K562 (cell line): ENCODE data around the gene GRIP1. TPM values are rescaled to one million over a fixed set of nuclear protein-coding genes. Genes with fewer than 3 reads are reported as not detected.

Source experiments
- ATAC-seq: fragments of 200-7000 bp; cut with Tn5 transposase; 3 replicates; pipeline ENCODE4 v1.9.1; 2020; ENCODE audit warnings: moderate library complexity
- BruUV-seq: library from RNA; stranded (reverse); fragments of 400-500 nt; replicated peaks from 2 replicates; lab custom pipeline; 2021; lab: Mats Ljungman, UMichigan
- CTCF ChIA-PET: fragments of 300-600 bp; formaldehyde crosslinking; extraction: SDS; loops from one replicate; lab custom pipeline; 2021; ENCODE audit warnings: low intra/inter-chr PET ratio; lab: Yijun Ruan, JAX
- POLR2A ChIA-PET: fragments of 300-600, 350-650 bp; sonication (Branson Sonifier 250); formaldehyde crosslinking; extraction: SDS; loops from one replicate; lab custom pipeline; 2021; ENCODE audit warnings: antibody characterized with exemption, inconsistent platforms; lab: Yijun Ruan, JAX
- DNase-seq, 4 experiments: peaks; one replicate each; pipeline versions ENCODE4 v3.0.0 to v3.0.0-alpha.2; 2011 to 2018; ENCODE audit warnings: low spot score in 3 of 4, mixed read lengths in 3 of 4; ENCODE audit errors: extremely low read depth in 1 of 4
- FAIRE-seq: peaks from 2 replicates; lab custom pipeline; 2011; peaks lifted over from hg19 to GRCh38; lab: Jason Lieb, UNC
- H2AFZ ChIP-seq: 2 replicates; pipeline ENCODE4 v1.6.0; 2011; ENCODE audit warnings: low read depth, low read length, control low read depth, inconsistent platforms
- H3K27ac ChIP-seq: fragments of 200-600 bp; 3 replicates; pipeline ENCODE4 v1.8.0; 2011; ENCODE audit warnings: low read depth, mild to moderate bottlenecking, control low read depth, inconsistent platforms, low read length, moderate library complexity, mixed read lengths; ENCODE audit errors: extremely low read depth
- H3K27me3 ChIP-seq, 2 experiments: fragments of 300-600 bp in 1 of 2; 2 replicates in 1 of 2; 3 replicates in 1 of 2; pipeline versions ENCODE4 v1.6.0 to v1.8.0; 2011; ENCODE audit warnings: inconsistent platforms in 2 of 2, low read length in 2 of 2, mild to moderate bottlenecking in 1 of 2, mixed read lengths in 1 of 2, moderate library complexity in 1 of 2; ENCODE audit not compliant: control insufficient read depth in 2 of 2, insufficient read depth in 2 of 2
- H3K36me3 ChIP-seq: fragments of 300-600 bp; 3 replicates; pipeline ENCODE4 v1.8.0; 2011; ENCODE audit warnings: mild to moderate bottlenecking, low read length, inconsistent platforms; ENCODE audit not compliant: control insufficient read depth, insufficient read depth
- H3K4me1 ChIP-seq, 2 experiments: fragments of 200-600 bp in 1 of 2; replicated peaks in 1 of 2; 2 replicates in 1 of 2; 3 replicates in 1 of 2; pipeline versions ENCODE4 v1.5.1 to v1.8.0; 2011; ENCODE audit warnings: inconsistent platforms in 2 of 2, low read length in 2 of 2, mild to moderate bottlenecking in 1 of 2, mixed read lengths in 1 of 2, moderate library complexity in 1 of 2; ENCODE audit not compliant: control insufficient read depth in 2 of 2, insufficient read depth in 2 of 2
- H3K4me2 ChIP-seq: 2 replicates; pipeline ENCODE4 v1.6.1; 2011; ENCODE audit warnings: low read length, control low read depth, inconsistent platforms, mixed read lengths; ENCODE audit not compliant: insufficient read depth
- H3K4me3 ChIP-seq: fragments of 200-600 bp; sonication (generic), shearing (Covaris generic); 2 replicates; pipeline ENCODE4 v1.5.1; 2016; ENCODE audit warnings: control low read depth, inconsistent platforms
- H3K79me2 ChIP-seq: fragments of 200-600 bp; 3 replicates; pipeline ENCODE4 v1.8.0; 2011; ENCODE audit warnings: low read length, inconsistent platforms; ENCODE audit not compliant: control insufficient read depth, insufficient read depth
- H3K9ac ChIP-seq, 2 experiments: 2 replicates each; pipeline versions ENCODE4 v1.6.0 to v1.6.1; 2011; ENCODE audit warnings: low read depth in 2 of 2, low read length in 2 of 2, control low read depth in 1 of 2, inconsistent platforms in 1 of 2, mild to moderate bottlenecking in 1 of 2, mixed read lengths in 1 of 2; ENCODE audit not compliant: insufficient read depth in 1 of 2
- H3K9me1 ChIP-seq: one replicate; pipeline ENCODE4 v1.6.0; 2011; ENCODE audit warnings: inconsistent platforms, mild to moderate bottlenecking, low read length, moderate library complexity; ENCODE audit not compliant: control insufficient read depth, insufficient read depth
- H3K9me3 ChIP-seq: replicated peaks from 2 replicates; pipeline ENCODE4 v1.5.1; 2011; ENCODE audit warnings: low read depth, low read length, inconsistent platforms; ENCODE audit not compliant: control insufficient read depth, insufficient read depth
- H4K20me1 ChIP-seq: replicated peaks from 2 replicates; pipeline ENCODE4 v1.6.1; 2011; ENCODE audit warnings: low read length, inconsistent platforms, mixed read lengths; ENCODE audit not compliant: control insufficient read depth, insufficient read depth
- BHLHE40 ChIP-seq: IDR thresholded peaks from 2 replicates; pipeline ENCODE4 v1.6.1; 2011; ENCODE audit warnings: low read length, improper control_type of control experiment
- KLF1 ChIP-seq: fragments of 450-650 bp; IDR thresholded peaks from 2 replicates; pipeline ENCODE4 v1.6.1; 2016; ENCODE audit warnings: missing genetic modification characterization, missing compliant biosample characterization
- MTA2 ChIP-seq: fragments of 450-650 bp; IDR thresholded peaks from 2 replicates; pipeline ENCODE4 v1.6.1; 2016; ENCODE audit warnings: low read depth
- PRPF4 ChIP-seq: fragments of 200-400 bp; formaldehyde crosslinking; IDR thresholded peaks from one replicate; pipeline ENCODE4 v1.6.1; 2017; ENCODE audit warnings: low read length, low read depth, mild to moderate bottlenecking; ENCODE audit not compliant: insufficient read depth, poor library complexity, severe bottlenecking
- ZNF444 ChIP-seq: fragments of 250-450 bp; sonication (Bioruptor Pico); IDR thresholded peaks from 2 replicates; pipeline ENCODE4 v1.4.0; 2020; ENCODE audit warnings: mild to moderate bottlenecking, moderate library complexity
- ZNF584 ChIP-seq: fragments of 200-800 bp; sonication (Bioruptor generic); IDR thresholded peaks from 2 replicates; pipeline ENCODE4 v1.6.1; 2016; ENCODE audit warnings: low read depth, mild to moderate bottlenecking, missing genetic modification characterization, missing compliant biosample characterization
- ZNF717 ChIP-seq: fragments of 250-450 bp; sonication (Bioruptor Pico); IDR thresholded peaks from 2 replicates; pipeline ENCODE4 v1.5.0; 2021
- ZNF75A ChIP-seq: fragments of 450-650 bp; formaldehyde crosslinking; IDR thresholded peaks from 2 replicates; pipeline ENCODE4 v1.4.0; 2020; ENCODE audit warnings: mild to moderate bottlenecking
- WGBS: fragments of 100-300 bp; shearing (Covaris generic); methylation state at CpG from one replicate; pipeline ENCODE4 v1.1.6; 2016; ENCODE audit warnings: low coverage, mixed read lengths; ENCODE audit not compliant: insufficient coverage; ENCODE audit errors: missing lambda C conversion rate; 5-methylcytosine and 5-hydroxymethylcytosine counted together
- in situ Hi-C: fragments of 300-500 bp; cut with MboI; formaldehyde crosslinking; loops from 4 replicates; pipeline ENCODE4 v1.15.0; 2018; ENCODE audit warnings: inconsistent platforms, mixed read lengths
- intact Hi-C: fragments of 100-400 bp; cut with micrococcal nuclease; formaldehyde crosslinking; loops from 2 replicates; pipeline ENCODE4 v1.14.2; 2022
- polyA plus RNA-seq, 8 experiments: library from polyadenylated mRNA; depleted of rRNA in 4 of 8; stranded (reverse) in 5 of 8; unstranded in 3 of 8; fragments of >200 nt; fragmentation: Nextera tagmentation in 2 of 8; fragmentation: Illumina TruSeq in 1 of 8; extraction: Ambion mirVana in 2 of 8; extraction: Trizol in 1 of 8; gene quantifications; 2 replicates each; pipeline versions ENCODE4 v1.2.1 to v1.2.3, GENCODE V29; 2011 to 2014; ENCODE audit warnings: inconsistent platforms in 1 of 8, missing spikeins in 1 of 8
- total RNA-seq, 7 experiments: library from RNA; depleted of rRNA in 6 of 7; stranded (reverse); fragments of >200 nt in 6 of 7; fragmentation: Illumina TruSeq in 2 of 7; extraction: Trizol in 2 of 7; gene quantifications; 2 replicates each; pipeline versions ENCODE4 v1.2.1 to v1.2.3, GENCODE V29; 2011 to 2021; ENCODE audit warnings: low replicate concordance in 1 of 7
- TF ChIP-seq, protein P1 (sequence below): fragments of 250-450 bp; sonication (Bioruptor Pico); IDR thresholded peaks from 2 replicates; pipeline ENCODE4 v1.4.0; 2020; ENCODE audit warnings: mild to moderate bottlenecking, moderate library complexity, borderline replicate concordance
- TF ChIP-seq, protein P2 (sequence below): fragments of 450-650 bp; IDR thresholded peaks from 2 replicates; pipeline ENCODE4 v1.6.1; 2016; ENCODE audit warnings: mild to moderate bottlenecking, moderate library complexity

Gene GRIP1
- total and polyA plus RNA-seq, 9 of the 15 experiments (the other 6 are each of a cell fraction or from before 2014, with no cell fraction given) = 0.28 to 1.2 (median 0.45) TPM

- no peaks in the 10 kb centered on the region for H3K9me1 ChIP-seq
- no peak overlapping the region for H3K9ac ChIP-seq
- no peak overlapping the region for H3K4me2 ChIP-seq
- H3K27me3 ChIP-seq = no peaks in the 10 kb centered on the region
- no peak for FAIRE-seq
- BruUV-seq = no TSS peak
- WGBS = 0% methylated on average over 3 of the region's 3 CpGs
- no peak overlapping the region for H2AFZ ChIP-seq
- ChIA-PET POLR2A (no interaction called here), CTCF (no interaction called here)
- H3K36me3 ChIP-seq = no peaks in the 10 kb centered on the region
- no peaks in the 10 kb centered on the region for H4K20me1 ChIP-seq
- in situ Hi-C loops (no loop called here), intact Hi-C loops (no loop called here)
- no peak overlapping the region for H3K27ac ChIP-seq
- DNase-seq = no peak
- H3K4me1 ChIP-seq = no peaks in the 10 kb centered on the region
- H3K79me2 ChIP-seq = no peaks in the 10 kb centered on the region
- ATAC-seq = no peak
- H3K4me3 ChIP-seq = no peak overlapping the region
- no peaks in the 10 kb centered on the region for H3K9me3 ChIP-seq
- TF ChIP-seq PRPF4 (no peak), ZNF717 (CRISPR knock-in tag) (no peak), ZNF444 (CRISPR knock-in tag) (no peak), BHLHE40 (no peak), ZNF75A (CRISPR knock-in tag) (no peak), ZNF584 (no peak), KLF1 (tag) (no peak), MTA2 (no peak)
- TF ChIP-seq, protein P1, sequence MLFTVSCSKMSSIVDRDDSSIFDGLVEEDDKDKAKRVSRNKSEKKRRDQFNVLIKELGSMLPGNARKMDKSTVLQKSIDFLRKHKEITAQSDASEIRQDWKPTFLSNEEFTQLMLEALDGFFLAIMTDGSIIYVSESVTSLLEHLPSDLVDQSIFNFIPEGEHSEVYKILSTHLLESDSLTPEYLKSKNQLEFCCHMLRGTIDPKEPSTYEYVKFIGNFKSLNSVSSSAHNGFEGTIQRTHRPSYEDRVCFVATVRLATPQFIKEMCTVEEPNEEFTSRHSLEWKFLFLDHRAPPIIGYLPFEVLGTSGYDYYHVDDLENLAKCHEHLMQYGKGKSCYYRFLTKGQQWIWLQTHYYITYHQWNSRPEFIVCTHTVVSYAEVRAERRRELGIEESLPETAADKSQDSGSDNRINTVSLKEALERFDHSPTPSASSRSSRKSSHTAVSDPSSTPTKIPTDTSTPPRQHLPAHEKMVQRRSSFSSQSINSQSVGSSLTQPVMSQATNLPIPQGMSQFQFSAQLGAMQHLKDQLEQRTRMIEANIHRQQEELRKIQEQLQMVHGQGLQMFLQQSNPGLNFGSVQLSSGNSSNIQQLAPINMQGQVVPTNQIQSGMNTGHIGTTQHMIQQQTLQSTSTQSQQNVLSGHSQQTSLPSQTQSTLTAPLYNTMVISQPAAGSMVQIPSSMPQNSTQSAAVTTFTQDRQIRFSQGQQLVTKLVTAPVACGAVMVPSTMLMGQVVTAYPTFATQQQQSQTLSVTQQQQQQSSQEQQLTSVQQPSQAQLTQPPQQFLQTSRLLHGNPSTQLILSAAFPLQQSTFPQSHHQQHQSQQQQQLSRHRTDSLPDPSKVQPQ = no peak
- TF ChIP-seq, protein P2, sequence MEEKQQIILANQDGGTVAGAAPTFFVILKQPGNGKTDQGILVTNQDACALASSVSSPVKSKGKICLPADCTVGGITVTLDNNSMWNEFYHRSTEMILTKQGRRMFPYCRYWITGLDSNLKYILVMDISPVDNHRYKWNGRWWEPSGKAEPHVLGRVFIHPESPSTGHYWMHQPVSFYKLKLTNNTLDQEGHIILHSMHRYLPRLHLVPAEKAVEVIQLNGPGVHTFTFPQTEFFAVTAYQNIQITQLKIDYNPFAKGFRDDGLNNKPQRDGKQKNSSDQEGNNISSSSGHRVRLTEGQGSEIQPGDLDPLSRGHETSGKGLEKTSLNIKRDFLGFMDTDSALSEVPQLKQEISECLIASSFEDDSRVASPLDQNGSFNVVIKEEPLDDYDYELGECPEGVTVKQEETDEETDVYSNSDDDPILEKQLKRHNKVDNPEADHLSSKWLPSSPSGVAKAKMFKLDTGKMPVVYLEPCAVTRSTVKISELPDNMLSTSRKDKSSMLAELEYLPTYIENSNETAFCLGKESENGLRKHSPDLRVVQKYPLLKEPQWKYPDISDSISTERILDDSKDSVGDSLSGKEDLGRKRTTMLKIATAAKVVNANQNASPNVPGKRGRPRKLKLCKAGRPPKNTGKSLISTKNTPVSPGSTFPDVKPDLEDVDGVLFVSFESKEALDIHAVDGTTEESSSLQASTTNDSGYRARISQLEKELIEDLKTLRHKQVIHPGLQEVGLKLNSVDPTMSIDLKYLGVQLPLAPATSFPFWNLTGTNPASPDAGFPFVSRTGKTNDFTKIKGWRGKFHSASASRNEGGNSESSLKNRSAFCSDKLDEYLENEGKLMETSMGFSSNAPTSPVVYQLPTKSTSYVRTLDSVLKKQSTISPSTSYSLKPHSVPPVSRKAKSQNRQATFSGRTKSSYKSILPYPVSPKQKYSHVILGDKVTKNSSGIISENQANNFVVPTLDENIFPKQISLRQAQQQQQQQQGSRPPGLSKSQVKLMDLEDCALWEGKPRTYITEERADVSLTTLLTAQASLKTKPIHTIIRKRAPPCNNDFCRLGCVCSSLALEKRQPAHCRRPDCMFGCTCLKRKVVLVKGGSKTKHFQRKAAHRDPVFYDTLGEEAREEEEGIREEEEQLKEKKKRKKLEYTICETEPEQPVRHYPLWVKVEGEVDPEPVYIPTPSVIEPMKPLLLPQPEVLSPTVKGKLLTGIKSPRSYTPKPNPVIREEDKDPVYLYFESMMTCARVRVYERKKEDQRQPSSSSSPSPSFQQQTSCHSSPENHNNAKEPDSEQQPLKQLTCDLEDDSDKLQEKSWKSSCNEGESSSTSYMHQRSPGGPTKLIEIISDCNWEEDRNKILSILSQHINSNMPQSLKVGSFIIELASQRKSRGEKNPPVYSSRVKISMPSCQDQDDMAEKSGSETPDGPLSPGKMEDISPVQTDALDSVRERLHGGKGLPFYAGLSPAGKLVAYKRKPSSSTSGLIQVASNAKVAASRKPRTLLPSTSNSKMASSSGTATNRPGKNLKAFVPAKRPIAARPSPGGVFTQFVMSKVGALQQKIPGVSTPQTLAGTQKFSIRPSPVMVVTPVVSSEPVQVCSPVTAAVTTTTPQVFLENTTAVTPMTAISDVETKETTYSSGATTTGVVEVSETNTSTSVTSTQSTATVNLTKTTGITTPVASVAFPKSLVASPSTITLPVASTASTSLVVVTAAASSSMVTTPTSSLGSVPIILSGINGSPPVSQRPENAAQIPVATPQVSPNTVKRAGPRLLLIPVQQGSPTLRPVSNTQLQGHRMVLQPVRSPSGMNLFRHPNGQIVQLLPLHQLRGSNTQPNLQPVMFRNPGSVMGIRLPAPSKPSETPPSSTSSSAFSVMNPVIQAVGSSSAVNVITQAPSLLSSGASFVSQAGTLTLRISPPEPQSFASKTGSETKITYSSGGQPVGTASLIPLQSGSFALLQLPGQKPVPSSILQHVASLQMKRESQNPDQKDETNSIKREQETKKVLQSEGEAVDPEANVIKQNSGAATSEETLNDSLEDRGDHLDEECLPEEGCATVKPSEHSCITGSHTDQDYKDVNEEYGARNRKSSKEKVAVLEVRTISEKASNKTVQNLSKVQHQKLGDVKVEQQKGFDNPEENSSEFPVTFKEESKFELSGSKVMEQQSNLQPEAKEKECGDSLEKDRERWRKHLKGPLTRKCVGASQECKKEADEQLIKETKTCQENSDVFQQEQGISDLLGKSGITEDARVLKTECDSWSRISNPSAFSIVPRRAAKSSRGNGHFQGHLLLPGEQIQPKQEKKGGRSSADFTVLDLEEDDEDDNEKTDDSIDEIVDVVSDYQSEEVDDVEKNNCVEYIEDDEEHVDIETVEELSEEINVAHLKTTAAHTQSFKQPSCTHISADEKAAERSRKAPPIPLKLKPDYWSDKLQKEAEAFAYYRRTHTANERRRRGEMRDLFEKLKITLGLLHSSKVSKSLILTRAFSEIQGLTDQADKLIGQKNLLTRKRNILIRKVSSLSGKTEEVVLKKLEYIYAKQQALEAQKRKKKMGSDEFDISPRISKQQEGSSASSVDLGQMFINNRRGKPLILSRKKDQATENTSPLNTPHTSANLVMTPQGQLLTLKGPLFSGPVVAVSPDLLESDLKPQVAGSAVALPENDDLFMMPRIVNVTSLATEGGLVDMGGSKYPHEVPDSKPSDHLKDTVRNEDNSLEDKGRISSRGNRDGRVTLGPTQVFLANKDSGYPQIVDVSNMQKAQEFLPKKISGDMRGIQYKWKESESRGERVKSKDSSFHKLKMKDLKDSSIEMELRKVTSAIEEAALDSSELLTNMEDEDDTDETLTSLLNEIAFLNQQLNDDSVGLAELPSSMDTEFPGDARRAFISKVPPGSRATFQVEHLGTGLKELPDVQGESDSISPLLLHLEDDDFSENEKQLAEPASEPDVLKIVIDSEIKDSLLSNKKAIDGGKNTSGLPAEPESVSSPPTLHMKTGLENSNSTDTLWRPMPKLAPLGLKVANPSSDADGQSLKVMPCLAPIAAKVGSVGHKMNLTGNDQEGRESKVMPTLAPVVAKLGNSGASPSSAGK = no peak
Observed at GRCh38 chr12:66636771-66637170, 42.1 kb downstream of the GRIP1 start.
